GM19438 (cell line): Measurements from ENCODE around the gene TCF7L2.

Experiments used
- ATAC-seq: cut with Tn5 transposase; IDR thresholded peaks from one replicate; pipeline ENCODE4 v1.9.1; 2021; ENCODE audit warnings: low read depth; ENCODE audit not compliant: unreplicated experiment

Gene TCF7L2

GRCh38 chr10:112949875-112950507 is at the start of gene TCF7L2:
TSS of gene TCF7L2 (plus strand) at chr10:112950247. CDS start at chr10:112950757, 510 bp downstream.
- ATAC-seq = no peak

- ATAC-seq = no peak
These were observed 47.3 kb upstream of the TCF7L2 start for GRCh38 chr10:112902730-112903129.

DNA sequence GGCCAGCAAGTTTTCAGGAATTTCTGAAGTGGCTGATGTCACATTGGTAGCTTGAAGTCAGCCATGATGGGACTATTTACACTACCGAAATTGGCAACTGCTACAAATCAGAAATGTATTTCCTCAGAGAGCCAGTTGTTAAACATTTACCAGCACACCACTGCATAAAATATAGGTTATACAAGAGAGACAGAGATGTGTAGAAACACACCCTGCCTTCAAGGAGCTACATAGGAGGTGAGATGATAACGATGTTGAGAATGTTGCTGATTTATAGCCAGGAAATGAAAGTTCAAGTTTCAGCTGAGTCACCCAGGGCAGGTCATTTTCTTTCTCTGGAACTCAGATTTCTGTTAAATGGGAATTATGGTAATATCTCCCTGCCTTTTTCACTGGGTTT is 46.0 kb upstream of the TCF7L2 start:
- ATAC-seq = no peak

DNA sequence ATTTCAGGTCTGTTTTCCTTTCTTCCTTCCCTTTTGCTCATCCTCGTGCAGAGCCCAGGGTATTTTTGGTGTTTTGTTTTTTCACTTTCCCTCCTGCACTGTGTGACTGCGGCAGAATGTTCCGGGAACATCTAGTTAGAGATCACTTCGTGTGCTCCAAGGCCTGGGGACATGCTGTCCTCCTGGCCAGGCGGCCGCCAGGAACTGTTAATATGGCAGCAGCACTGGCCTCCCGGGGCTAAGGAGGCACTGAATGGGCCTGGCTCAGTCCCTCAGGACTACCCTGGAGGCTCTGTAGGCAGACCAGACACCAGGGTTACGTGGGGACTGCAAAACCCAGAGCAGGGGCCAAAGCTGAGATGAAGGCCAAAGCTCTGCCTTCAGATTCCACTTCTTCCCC is 43.1 kb upstream of the TCF7L2 start:
- no peak for ATAC-seq

GRCh38 chr10:112907893-112908292 is 42.2 kb upstream of the TCF7L2 start:
- no peak for ATAC-seq

- ATAC-seq = no peak
These were observed 38.8 kb upstream of the TCF7L2 start for GRCh38 chr10:112911206-112911605.

- ATAC-seq = no peak
These were observed 37.6 kb upstream of the TCF7L2 start for GRCh38 chr10:112912410-112912928.

DNA sequence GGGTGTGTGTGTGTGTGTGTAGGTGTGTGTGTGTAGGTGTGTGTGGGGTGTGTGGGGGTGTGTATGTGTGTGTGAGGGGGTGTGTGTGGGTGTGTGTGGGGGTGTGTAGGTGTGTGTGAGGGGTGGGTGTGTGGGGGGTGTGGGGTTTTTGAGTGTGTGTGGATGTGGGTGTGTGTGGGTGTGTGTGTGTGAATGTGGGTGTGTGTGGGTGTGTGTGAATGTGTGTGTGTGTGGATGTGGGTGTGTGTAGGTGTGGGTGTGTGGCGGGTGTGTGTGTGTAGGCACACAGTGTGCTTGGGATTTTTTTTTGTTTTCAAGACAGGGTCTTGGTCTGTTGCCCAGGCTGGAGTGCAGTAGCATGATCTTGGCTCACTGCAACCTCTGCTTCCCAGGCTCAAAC is 36.8 kb upstream of the TCF7L2 start:
- no peak for ATAC-seq

GRCh38 chr10:112913661-112914287 is 36.3 kb upstream of the TCF7L2 start:
- ATAC-seq = no peak

DNA sequence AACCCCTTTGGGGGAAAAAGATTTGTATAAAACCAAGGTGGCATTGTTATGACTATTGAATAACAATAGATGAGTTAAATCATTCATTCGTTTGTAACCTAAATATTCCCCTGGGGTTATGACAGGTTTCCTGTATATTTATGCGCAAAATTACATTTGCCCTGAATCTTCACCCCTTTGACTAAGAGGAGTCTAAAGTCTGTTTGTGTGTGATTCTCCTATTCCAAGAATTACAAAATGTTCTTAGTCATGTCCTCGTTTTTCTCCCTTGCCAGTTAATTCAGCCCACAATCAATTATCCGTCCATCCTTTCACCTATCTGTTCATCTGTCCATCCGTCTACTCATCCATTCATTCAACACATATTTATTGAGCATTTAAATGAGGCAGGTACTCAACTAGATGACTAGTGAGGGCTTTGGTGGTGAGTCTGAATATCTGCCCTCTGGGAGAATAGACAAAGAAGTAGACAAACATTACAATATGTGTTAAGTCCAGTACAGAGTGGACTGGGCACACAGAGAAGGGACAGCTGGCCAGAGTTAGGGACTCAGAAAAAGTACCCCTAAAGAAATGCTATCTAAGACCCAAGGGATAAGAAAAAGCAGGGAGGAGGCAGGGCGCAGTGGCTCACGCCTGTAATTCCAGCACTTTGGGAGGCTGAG is 35.6 kb upstream of the TCF7L2 start:
- ATAC-seq = no peak

- ATAC-seq = no peak
These were observed 34.2 kb upstream of the TCF7L2 start for GRCh38 chr10:112915590-112916572.

GRCh38 chr10:112917681-112918080 is 32.4 kb upstream of the TCF7L2 start:
- ATAC-seq = no peak

GRCh38 chr10:112918771-112919170 is 31.3 kb upstream of the TCF7L2 start:
- no peak for ATAC-seq

- ATAC-seq = no peak
These were observed 30.3 kb upstream of the TCF7L2 start for GRCh38 chr10:112919721-112920120.

- ATAC-seq = no peak
These were observed 22.9 kb upstream of the TCF7L2 start for GRCh38 chr10:112926906-112927688.

DNA sequence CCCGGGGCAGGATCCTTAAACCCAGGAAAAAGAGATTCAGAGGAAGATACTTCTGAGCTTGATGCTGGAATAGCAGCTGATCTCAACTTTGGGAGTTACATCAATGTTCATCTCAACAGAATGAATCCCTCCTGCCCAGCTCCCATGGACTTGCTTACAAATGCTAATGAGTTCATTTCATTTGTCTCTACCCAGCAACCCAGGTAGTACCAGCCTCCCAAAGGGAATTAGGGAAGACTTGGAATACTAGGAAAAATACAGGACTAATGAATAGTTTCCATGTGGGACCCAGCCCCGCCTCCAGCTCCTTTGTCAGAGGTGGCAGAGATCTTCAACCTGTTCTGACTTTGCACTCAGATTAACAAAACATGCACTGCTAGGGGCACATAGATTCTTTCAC is 22.1 kb upstream of the TCF7L2 start:
- no peak for ATAC-seq

DNA sequence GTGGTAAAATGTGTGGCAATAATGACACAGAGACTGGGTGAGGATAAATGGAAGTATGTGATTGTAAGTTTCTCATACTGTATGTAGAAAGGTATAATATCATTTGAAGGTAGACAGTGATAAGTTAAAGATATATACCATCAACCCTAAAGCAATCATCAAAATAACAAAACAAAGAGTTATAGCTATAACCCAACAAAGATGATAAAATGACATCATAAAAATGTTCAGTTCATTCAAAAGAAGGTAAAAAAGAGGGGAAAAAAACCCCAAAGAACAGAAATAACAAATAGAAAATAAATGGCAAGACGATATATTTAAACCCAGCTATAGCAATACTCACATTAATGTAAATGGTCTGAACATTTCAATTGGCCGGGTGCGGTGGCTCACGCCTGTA is 17.4 kb upstream of the TCF7L2 start:
- no peak for ATAC-seq

GRCh38 chr10:112934193-112934592 is 15.9 kb upstream of the TCF7L2 start:
- ATAC-seq = no peak

- ATAC-seq = no peak
These were observed 11.1 kb upstream of the TCF7L2 start for GRCh38 chr10:112938808-112939482.
